GM21526 (cell line): ENCODE results near the gene CSNK1D.
"Not testable (repeated sequence)": the region's sequence is repeated elsewhere in the genome, so short reads cannot be mapped to it uniquely, and the experiment has no call there.

ENCODE experiments used
- ATAC-seq: cut with Tn5 transposase; IDR thresholded peaks from one replicate; pipeline ENCODE4 v1.9.1; 2021; ENCODE audit warnings: moderate library complexity; ENCODE audit not compliant: unreplicated experiment, low FRiP score

The CSNK1D gene

GRCh38 chr17:82217530-82218204, 55.8 kb downstream of the CSNK1D start:
- ATAC-seq, result no peak

- ATAC-seq, result no peak
These were observed 56.4 kb downstream of the CSNK1D start for GRCh38 chr17:82217120-82217529.

DNA sequence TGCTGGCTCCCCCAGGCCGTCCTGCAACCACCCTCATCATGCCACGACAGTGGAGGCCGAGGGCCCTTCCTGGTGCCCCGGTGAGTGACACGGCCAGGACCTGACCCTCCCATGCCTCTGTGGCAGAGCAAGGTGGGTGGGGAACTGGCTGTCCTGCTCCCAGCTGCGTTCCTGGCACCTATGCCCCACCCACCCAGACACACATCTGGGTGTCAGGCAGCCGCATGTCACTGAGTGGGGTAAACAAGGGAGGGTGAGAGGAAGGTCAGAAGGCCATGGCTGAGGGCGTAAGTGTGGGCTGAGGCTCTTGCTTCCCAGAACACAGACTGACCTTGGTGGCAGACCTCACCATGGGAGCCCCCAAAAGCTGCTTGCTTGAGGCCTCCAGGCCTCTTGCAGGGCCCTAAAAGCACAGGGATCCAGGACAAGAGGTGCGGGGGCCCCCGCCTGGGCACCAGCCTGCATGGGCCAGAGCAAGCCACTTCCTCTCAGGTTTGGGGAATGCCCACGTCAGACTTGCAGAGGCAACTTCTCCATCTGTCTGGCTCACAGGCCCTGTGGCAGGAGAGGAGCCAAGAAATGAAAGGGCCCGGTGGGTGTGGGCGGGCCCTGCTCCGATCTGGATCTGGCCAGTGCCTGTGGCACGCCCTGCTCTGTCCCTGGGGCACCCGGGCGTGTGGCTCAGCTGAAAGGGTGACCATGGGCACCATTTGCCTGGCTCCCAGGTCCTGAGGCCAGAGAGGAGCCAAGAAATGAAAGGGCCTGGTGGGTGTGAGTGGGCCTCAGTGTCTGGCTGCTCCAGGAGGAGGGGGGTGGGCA, 57.0 kb downstream of the CSNK1D start:
- no peak for ATAC-seq

- no peak for ATAC-seq
These were observed 57.6 kb downstream of the CSNK1D start for GRCh38 chr17:82215972-82216300.

DNA sequence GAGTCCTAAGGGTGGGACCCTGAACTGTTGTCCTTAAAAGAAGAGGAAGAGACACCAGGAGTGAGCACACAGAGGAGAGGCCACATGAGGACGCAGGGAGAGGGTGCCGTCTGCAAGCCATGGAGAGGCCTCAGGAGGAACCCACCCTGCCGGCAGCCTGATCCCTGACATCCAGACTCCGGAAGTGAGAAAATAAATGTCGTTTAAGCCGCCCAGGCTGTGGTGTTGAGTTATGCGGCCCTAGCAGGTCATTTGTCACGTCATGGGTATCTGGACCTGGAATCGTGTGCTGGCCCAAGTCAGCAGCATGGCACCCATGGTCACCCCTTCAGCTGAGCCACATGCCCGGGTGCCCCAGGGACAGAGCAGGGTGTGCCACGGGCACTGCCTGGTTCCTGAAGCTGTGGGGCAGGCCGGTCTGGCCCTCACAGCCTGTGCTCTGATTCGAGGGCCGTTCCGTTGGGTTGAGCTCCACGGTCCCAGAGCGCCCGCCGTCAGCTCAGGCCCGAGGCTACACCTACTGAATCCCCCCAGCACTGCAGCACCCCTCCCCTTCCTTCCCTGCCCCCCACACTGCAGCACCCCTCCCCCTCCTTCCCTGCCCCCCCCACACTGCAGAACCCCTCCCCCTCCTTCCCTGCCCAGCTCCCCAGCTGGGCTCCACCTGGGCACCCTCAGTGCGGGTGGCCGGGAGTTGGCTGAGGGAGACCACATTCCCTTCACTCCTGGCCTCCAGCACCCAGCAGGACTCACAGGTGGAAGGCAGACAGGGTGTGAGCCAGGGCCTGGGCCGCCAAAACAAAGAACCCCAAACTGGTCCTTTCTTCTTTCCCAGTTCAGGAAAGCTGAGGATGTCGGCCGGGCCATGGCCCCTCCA, 58.2 kb downstream of the CSNK1D start:
- ATAC-seq, result no peak

- no peak for ATAC-seq
These were observed 59.4 kb downstream of the CSNK1D start for GRCh38 chr17:82214012-82214628.

GRCh38 chr17:82213251-82214011, 60.1 kb downstream of the CSNK1D start:
- ATAC-seq, result peak; percentile 14

- peak; percentile 68 for ATAC-seq
These were observed 60.9 kb downstream of the CSNK1D start, which contains the start of gene CCDC57 for GRCh38 chr17:82212331-82213250. Gene CCDC57, minus strand, starts transcription at chr17:82212842. Its CDS starts 10,898 bp downstream, at chr17:82201944.

- ATAC-seq, result not testable (repeated sequence)
These were observed 62.8 kb downstream of the CSNK1D start for GRCh38 chr17:82210655-82211054.

- ATAC-seq, result peak; percentile 58
These were observed 67.6 kb downstream of the CSNK1D start for GRCh38 chr17:82205720-82206508.

GRCh38 chr17:82204831-82205719, 68.4 kb downstream of the CSNK1D start:
- ATAC-seq, result no peak

GRCh38 chr17:82203920-82204319, 69.6 kb downstream of the CSNK1D start:
- no peak for ATAC-seq

- no peak for ATAC-seq
These were observed 70.5 kb downstream of the CSNK1D start for GRCh38 chr17:82202981-82203380.

- ATAC-seq, result no peak
These were observed 72.0 kb downstream of the CSNK1D start for GRCh38 chr17:82201498-82201910.

DNA sequence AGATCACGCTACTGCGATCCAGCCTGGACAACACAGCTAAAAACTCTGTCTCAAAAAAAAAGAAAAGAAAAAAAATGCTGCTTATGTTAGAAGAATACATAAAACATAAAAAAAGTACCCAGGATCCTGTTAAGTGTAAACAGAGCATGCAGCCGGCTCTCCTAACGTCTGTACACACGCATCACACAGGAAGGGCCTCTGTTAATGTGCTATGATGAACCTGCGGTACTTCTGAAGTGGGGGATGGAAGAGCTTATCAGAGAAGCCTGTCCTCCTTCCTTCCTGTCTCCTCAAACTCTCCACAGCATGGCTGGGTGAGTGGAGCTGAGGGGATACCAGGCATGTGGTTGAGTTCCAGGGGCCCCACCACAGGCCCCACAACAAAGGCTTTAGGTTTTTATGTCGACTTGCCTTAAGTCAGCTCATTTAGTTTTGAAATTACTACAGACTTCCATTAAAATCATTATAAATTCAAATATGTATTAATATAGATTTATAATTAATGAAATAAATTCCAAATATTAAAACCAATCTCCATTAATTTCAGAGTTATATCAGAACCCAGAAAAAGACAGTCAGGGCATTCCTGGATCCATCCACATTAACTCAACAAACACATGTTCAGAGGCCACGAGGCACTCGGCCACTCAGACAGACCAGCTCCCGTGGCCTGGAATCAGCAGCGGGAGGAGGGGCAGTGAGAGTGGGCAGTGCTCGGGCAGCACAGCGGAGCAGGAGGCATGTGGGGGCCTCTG, 72.6 kb downstream of the CSNK1D start:
- ATAC-seq, result no peak

DNA sequence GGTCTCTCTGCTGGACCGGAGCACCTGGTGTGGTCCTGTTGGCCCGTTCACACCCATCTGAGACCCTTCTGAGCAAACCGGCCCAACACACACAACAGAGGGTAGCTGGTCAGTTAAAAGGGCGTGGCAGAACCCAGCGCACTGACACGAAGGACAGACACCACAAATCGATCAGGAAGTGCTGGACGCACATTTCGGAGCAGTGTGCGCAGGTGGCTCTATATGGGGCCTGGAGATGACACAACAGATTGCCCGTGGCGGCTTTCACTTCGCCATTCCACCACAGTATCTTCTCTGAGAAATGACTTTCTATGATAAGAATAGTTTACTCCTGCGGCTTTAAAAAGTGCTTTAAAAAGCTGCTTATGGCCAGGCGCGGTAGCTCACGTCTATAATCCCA, 73.4 kb downstream of the CSNK1D start:
- no peak for ATAC-seq
